Measurements from ENCODE around the gene ITIH1.

Gene ITIH1

DNA sequence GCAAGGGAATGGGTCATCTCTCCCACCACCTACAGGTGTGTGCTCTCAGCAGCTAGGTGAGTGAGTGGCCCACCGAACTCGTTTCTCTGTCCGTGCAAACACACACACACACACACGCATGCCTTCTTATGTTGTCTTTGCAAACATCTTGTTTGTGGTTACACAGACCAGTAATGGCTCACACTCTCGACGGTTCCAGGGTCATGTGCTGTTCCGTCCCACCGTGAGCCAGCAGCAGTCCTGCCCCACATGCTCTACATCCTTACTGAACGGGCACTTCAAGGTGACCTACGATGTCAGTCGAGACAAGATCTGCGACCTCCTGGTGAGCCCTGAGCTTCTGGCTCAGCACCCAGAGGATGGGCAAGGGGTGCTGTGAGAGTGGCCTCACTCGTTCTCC is 4.3 kb downstream of the ITIH1 start:
- no peak for DNase-seq (ENCODE audit: low read depth)

GRCh38 chr3:52782412-52783210 is 5.2 kb downstream of the ITIH1 start:
- no peak overlapping the region for H3K4me3 ChIP-seq (ENCODE audit: low read length)
- TF ChIP-seq, protein P1, sequence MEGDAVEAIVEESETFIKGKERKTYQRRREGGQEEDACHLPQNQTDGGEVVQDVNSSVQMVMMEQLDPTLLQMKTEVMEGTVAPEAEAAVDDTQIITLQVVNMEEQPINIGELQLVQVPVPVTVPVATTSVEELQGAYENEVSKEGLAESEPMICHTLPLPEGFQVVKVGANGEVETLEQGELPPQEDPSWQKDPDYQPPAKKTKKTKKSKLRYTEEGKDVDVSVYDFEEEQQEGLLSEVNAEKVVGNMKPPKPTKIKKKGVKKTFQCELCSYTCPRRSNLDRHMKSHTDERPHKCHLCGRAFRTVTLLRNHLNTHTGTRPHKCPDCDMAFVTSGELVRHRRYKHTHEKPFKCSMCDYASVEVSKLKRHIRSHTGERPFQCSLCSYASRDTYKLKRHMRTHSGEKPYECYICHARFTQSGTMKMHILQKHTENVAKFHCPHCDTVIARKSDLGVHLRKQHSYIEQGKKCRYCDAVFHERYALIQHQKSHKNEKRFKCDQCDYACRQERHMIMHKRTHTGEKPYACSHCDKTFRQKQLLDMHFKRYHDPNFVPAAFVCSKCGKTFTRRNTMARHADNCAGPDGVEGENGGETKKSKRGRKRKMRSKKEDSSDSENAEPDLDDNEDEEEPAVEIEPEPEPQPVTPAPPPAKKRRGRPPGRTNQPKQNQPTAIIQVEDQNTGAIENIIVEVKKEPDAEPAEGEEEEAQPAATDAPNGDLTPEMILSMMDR (conservative IDR thresholded peaks at IDR 0.05; ENCODE audit: low read depth, low read length): no peak
- DNase-seq (ENCODE audit: low read depth): no peak

More for the DNA sequence above, 4.3 kb downstream of the ITIH1 start:
- H3K4me3 ChIP-seq (ENCODE audit: low read length): no peak overlapping the region
- TF ChIP-seq, protein P1 (conservative IDR thresholded peaks at IDR 0.05; ENCODE audit: low read depth, low read length): no peak

GRCh38 chr3:52783211-52783555 is 5.8 kb downstream of the ITIH1 start:
- TF ChIP-seq, protein P1 (conservative IDR thresholded peaks at IDR 0.05; ENCODE audit: low read depth, low read length): no peak
- no peak overlapping the region for H3K4me3 ChIP-seq (ENCODE audit: low read length)
- no peak for DNase-seq (ENCODE audit: low read depth)

DNA sequence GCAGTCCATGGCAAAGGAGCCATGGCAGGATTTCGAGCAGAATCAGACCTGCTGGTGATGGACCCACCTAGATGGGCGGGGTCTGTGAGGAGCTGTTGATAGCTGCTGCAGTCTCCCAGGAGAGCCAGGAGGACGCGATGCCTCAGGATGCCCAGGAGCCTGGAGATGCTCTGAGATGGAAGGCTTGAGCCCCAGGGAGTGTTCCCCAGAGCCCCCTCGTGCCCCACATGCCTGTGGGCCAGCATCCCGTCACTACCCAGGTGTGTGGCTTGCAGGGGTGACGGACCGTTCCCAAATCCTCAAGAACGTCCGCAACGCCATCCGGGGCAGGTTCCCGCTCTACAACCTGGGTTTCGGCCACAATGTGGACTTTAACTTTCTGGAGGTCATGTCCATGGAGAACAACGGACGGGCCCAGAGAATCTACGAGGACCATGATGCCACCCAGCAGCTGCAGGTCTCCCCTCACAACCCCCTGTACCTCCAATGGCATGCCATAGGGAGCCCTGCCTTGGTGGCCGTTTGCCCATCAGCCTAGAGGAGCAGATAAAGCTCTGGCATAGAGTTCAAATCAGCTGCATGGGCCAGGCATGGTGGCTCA is 6.7 kb downstream of the ITIH1 start:
- H3K4me3 ChIP-seq (ENCODE audit: low read length): no peak overlapping the region
- TF ChIP-seq, protein P1 (conservative IDR thresholded peaks at IDR 0.05; ENCODE audit: low read depth, low read length): no peak
- no peak for DNase-seq (ENCODE audit: low read depth)

GRCh38 chr3:52784931-52785590 is 7.7 kb downstream of the ITIH1 start:
- no peak for DNase-seq (ENCODE audit: low read depth)
- TF ChIP-seq, protein P1 (conservative IDR thresholded peaks at IDR 0.05; ENCODE audit: low read depth, low read length): no peak

DNA sequence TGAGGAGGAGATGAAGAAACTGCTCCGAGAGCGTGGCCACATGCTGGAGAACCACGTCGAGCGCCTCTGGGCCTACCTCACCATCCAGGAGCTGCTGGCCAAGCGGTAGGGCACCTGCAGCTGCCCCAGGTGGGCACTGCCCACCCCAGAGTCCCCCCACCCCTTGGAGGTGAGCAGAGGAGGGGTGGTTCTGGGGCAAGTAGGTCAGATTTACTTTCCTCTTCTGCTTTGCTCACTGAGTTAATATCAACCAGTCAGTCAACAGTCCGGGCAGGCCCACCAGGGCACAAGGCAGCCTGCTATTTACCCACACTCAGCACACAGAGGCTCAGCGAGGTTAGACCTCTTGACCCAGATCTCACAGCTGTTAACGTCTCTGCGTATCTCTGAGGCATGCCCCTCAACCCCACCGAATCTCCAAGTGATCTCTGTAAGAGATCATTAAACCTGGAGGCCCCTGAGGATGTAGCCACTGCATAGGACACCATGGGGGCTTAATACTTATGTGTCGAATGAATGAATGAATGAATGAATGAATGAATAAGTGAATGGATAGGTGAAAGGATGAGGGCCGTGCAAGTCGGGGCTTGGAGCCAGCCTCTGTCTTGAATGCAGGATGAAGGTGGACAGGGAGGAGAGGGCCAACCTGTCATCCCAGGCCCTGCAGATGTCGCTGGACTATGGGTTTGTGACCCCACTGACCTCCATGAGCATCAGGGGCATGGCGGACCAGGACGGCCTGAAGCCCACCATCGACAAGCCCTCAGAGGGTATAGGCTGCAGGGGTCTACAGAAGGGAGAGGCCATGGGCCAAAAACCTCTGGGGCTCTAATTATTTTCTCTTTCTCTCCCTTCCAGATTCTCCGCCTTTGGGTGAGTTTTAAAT is 9.2 kb downstream of the ITIH1 start:
- TF ChIP-seq, protein P1 (conservative IDR thresholded peaks at IDR 0.05; ENCODE audit: low read depth, low read length): no peak

More at GRCh38 chr3:52784931-52785590, 7.7 kb downstream of the ITIH1 start:
- no peak overlapping the region for H3K4me3 ChIP-seq (ENCODE audit: low read length)

More for the DNA sequence above, 9.2 kb downstream of the ITIH1 start:
- no peak overlapping the region for H3K4me3 ChIP-seq (ENCODE audit: low read length)
- no peak for DNase-seq (ENCODE audit: low read depth)
